NCI-H526 (cell line): ENCODE data around the gene FBXO31.

ENCODE experiments used
- DNase-seq, 2 experiments: peaks; one replicate each; lab custom pipeline; 2025; lab: John Stamatoyannopoulos, UW

The FBXO31 gene

DNA sequence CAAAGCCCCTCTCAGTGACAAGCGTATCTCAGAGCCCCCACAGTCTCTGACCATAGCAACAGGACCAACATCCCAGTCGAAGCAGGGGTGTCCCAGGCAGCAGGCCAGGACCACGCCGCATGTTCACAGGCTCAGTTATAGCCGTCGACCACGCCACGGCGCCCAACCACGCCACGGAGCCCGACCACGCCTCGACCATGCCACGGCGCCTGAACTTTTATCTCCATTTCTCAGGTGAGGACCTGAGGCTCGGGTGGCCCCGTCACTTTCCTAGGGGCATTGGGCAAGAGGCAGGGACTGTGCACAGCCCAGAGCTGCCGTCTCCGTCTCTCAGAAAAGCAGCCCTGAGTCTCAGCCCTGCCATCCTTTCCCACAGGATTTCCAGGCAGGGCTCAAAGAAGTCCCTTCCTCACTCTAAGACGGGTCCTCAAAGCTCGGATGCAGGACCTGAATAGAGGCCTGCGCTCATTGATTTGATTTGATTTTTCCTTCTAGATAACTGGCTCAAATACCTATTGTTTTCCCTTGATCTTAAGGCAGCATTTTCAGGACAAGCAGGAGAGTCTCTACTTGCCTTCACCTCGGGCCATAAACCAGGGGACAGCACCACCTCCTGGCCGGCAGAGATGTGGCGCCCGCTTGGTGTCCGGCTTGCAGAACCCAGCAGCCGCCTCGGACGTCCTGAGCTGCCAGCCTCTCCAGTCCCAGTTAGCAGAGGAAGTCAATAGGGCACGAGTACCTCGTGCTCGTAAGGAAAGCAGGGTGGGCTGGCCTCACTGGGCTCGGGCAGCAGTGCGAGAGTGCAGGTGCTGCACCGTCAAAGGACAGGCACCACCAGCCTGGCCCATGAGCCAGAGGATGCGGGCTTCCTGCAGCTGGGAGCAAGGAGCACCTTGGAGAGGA lies 105.1 kb downstream of the FBXO31 start:
- DNase-seq: peak; percentile 8 to 71
